ENCODE data around the gene AHCYL1.

The AHCYL1 gene

GRCh38 chr1:110048240-110048639 is 63.7 kb downstream of the AHCYL1 start:
- Histone ChIP-seq H3K36me3 (ENCODE audit: insufficient read depth, insufficient read length, low read length) (peaks cover 97% of the 10 kb centered on the region), H3K27me3 (ENCODE audit: insufficient read depth, insufficient read length) (no peaks in the 10 kb centered on the region), H3K9ac (ENCODE audit: insufficient read length, low read depth) (no peak overlapping the region), H3K4me3 (ENCODE audit: insufficient read length, low read depth) (no peak overlapping the region), H3K9me3 (ENCODE audit: insufficient read depth, low read length) (no peaks in the 10 kb centered on the region), H3K4me1 (ENCODE audit: insufficient read depth, insufficient read length) (peaks cover 5% of the 10 kb centered on the region)
- no peak for DNase-seq (ENCODE audit: low read depth, low spot score)
- TF ChIP-seq ZNF274 (IDR thresholded peaks at IDR 0.05; ENCODE audit: low read depth, low read length) (no peak), SUZ12 (IDR thresholded peaks at IDR 0.05; ENCODE audit: extremely low read depth, insufficient read depth, insufficient read length) (no peak), YY1 (IDR thresholded peaks at IDR 0.05; ENCODE audit: insufficient read depth, insufficient read length) (no peak)

GRCh38 chr1:110048923-110049601 is 64.5 kb downstream of the AHCYL1 start:
- peaks cover 97% of the 10 kb centered on the region for H3K36me3 ChIP-seq (ENCODE audit: insufficient read depth, insufficient read length, low read length)
- no peak overlapping the region for H3K9ac ChIP-seq (ENCODE audit: insufficient read length, low read depth)
- peaks cover 9% of the 10 kb centered on the region for H3K4me1 ChIP-seq (ENCODE audit: insufficient read depth, insufficient read length)
- DNase-seq (ENCODE audit: low read depth, low spot score), result no peak
- H3K9me3 ChIP-seq (ENCODE audit: insufficient read depth, low read length), result no peaks in the 10 kb centered on the region
- no peak for TF ChIP-seq ZNF274 (IDR thresholded peaks at IDR 0.05; ENCODE audit: low read depth, low read length)
- TF ChIP-seq SUZ12 (IDR thresholded peaks at IDR 0.05; ENCODE audit: extremely low read depth, insufficient read depth, insufficient read length), result no peak
- TF ChIP-seq YY1 (IDR thresholded peaks at IDR 0.05; ENCODE audit: insufficient read depth, insufficient read length), result no peak
- H3K4me3 ChIP-seq (ENCODE audit: insufficient read length, low read depth), result no peak overlapping the region
- no peaks in the 10 kb centered on the region for H3K27me3 ChIP-seq (ENCODE audit: insufficient read depth, insufficient read length)

GRCh38 chr1:110049801-110050601 is 65.4 kb downstream of the AHCYL1 start:
- TF ChIP-seq YY1 (IDR thresholded peaks at IDR 0.05; ENCODE audit: insufficient read depth, insufficient read length) (no peak), ZNF274 (IDR thresholded peaks at IDR 0.05; ENCODE audit: low read depth, low read length) (no peak), SUZ12 (IDR thresholded peaks at IDR 0.05; ENCODE audit: extremely low read depth, insufficient read depth, insufficient read length) (no peak)
- no peak overlapping the region for H3K4me3 ChIP-seq (ENCODE audit: insufficient read length, low read depth)
- no peak for DNase-seq (ENCODE audit: low read depth, low spot score)
- peaks cover 97% of the 10 kb centered on the region for H3K36me3 ChIP-seq (ENCODE audit: insufficient read depth, insufficient read length, low read length)
- H3K27me3 ChIP-seq (ENCODE audit: insufficient read depth, insufficient read length), result no peaks in the 10 kb centered on the region
- no peaks in the 10 kb centered on the region for H3K9me3 ChIP-seq (ENCODE audit: insufficient read depth, low read length)
- H3K9ac ChIP-seq (ENCODE audit: insufficient read length, low read depth), result no peak overlapping the region
- H3K4me1 ChIP-seq (ENCODE audit: insufficient read depth, insufficient read length), result peaks cover 9% of the 10 kb centered on the region

GRCh38 chr1:110050602-110051261 is 66.2 kb downstream of the AHCYL1 start:
- no peak for DNase-seq (ENCODE audit: low read depth, low spot score)
- TF ChIP-seq ZNF274 (IDR thresholded peaks at IDR 0.05; ENCODE audit: low read depth, low read length) (no peak), YY1 (IDR thresholded peaks at IDR 0.05; ENCODE audit: insufficient read depth, insufficient read length) (no peak)
- no peaks in the 10 kb centered on the region for H3K9me3 ChIP-seq (ENCODE audit: insufficient read depth, low read length)
- H3K27me3 ChIP-seq (ENCODE audit: insufficient read depth, insufficient read length), result no peaks in the 10 kb centered on the region
- H3K9ac ChIP-seq (ENCODE audit: insufficient read length, low read depth), result no peak overlapping the region
- H3K36me3 ChIP-seq (ENCODE audit: insufficient read depth, insufficient read length, low read length), result peaks cover 97% of the 10 kb centered on the region
- no peak overlapping the region for H3K4me3 ChIP-seq (ENCODE audit: insufficient read length, low read depth)
- H3K4me1 ChIP-seq (ENCODE audit: insufficient read depth, insufficient read length), result peaks cover 9% of the 10 kb centered on the region

- H3K9ac ChIP-seq (ENCODE audit: insufficient read length, low read depth), result no peak overlapping the region
- H3K27me3 ChIP-seq (ENCODE audit: insufficient read depth, insufficient read length), result no peaks in the 10 kb centered on the region
- peaks cover 9% of the 10 kb centered on the region for H3K4me1 ChIP-seq (ENCODE audit: insufficient read depth, insufficient read length)
- no peak for DNase-seq (ENCODE audit: low read depth, low spot score)
- no peak for TF ChIP-seq ZNF274 (IDR thresholded peaks at IDR 0.05; ENCODE audit: low read depth, low read length)
- TF ChIP-seq YY1 (IDR thresholded peaks at IDR 0.05; ENCODE audit: insufficient read depth, insufficient read length), result no peak
- no peak for TF ChIP-seq SUZ12 (IDR thresholded peaks at IDR 0.05; ENCODE audit: extremely low read depth, insufficient read depth, insufficient read length)
- no peak overlapping the region for H3K4me3 ChIP-seq (ENCODE audit: insufficient read length, low read depth)
- peaks cover 98% of the 10 kb centered on the region for H3K36me3 ChIP-seq (ENCODE audit: insufficient read depth, insufficient read length, low read length)
- H3K9me3 ChIP-seq (ENCODE audit: insufficient read depth, low read length), result no peaks in the 10 kb centered on the region
Measured at GRCh38 chr1:110051262-110051648, 66.7 kb downstream of the AHCYL1 start.

- H3K4me3 ChIP-seq (ENCODE audit: insufficient read length, low read depth), result no peak overlapping the region
- no peak overlapping the region for H3K9ac ChIP-seq (ENCODE audit: insufficient read length, low read depth)
- peaks cover 96% of the 10 kb centered on the region for H3K36me3 ChIP-seq (ENCODE audit: insufficient read depth, insufficient read length, low read length)
- H3K27me3 ChIP-seq (ENCODE audit: insufficient read depth, insufficient read length), result no peaks in the 10 kb centered on the region
- no peak for DNase-seq (ENCODE audit: low read depth, low spot score)
- TF ChIP-seq YY1 (IDR thresholded peaks at IDR 0.05; ENCODE audit: insufficient read depth, insufficient read length), result no peak
- TF ChIP-seq SUZ12 (IDR thresholded peaks at IDR 0.05; ENCODE audit: extremely low read depth, insufficient read depth, insufficient read length), result no peak
- no peak for TF ChIP-seq ZNF274 (IDR thresholded peaks at IDR 0.05; ENCODE audit: low read depth, low read length)
- H3K4me1 ChIP-seq (ENCODE audit: insufficient read depth, insufficient read length), result peaks cover 17% of the 10 kb centered on the region
- H3K9me3 ChIP-seq (ENCODE audit: insufficient read depth, low read length), result no peaks in the 10 kb centered on the region
Measured at GRCh38 chr1:110053552-110054428, 69.2 kb downstream of the AHCYL1 start.
